OCI-LY1 (cell line): ENCODE results near the gene ZDHHC14.

Experiments used
- EZH2 ChIP-seq: fragments of 200-600 bp; sonication (generic), shearing (Covaris generic); IDR thresholded peaks from 2 replicates; pipeline ENCODE4 v1.8.0; 2017; ENCODE audit warnings: borderline replicate concordance, mixed run types, mild to moderate bottlenecking, antibody characterized with exemption, low read length, moderate library complexity, mixed read lengths
- TF ChIP-seq, protein P1 (sequence below): fragments of 200-600 bp; sonication (generic), shearing (Covaris generic); IDR thresholded peaks from 2 replicates; pipeline ENCODE4 v1.5.1; 2017; ENCODE audit warnings: mild to moderate bottlenecking, antibody characterized with exemption, low read length, moderate library complexity, mixed read lengths

GRCh38 chr6:157570104-157570503 is 189.1 kb downstream of the ZDHHC14 start:
- TF ChIP-seq, protein P1, sequence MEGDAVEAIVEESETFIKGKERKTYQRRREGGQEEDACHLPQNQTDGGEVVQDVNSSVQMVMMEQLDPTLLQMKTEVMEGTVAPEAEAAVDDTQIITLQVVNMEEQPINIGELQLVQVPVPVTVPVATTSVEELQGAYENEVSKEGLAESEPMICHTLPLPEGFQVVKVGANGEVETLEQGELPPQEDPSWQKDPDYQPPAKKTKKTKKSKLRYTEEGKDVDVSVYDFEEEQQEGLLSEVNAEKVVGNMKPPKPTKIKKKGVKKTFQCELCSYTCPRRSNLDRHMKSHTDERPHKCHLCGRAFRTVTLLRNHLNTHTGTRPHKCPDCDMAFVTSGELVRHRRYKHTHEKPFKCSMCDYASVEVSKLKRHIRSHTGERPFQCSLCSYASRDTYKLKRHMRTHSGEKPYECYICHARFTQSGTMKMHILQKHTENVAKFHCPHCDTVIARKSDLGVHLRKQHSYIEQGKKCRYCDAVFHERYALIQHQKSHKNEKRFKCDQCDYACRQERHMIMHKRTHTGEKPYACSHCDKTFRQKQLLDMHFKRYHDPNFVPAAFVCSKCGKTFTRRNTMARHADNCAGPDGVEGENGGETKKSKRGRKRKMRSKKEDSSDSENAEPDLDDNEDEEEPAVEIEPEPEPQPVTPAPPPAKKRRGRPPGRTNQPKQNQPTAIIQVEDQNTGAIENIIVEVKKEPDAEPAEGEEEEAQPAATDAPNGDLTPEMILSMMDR, result no peak
- TF ChIP-seq EZH2, result no peak
